Endothelial cell of umbilical vein (primary cell): ENCODE results near the gene LTA4H. TPM values are rescaled to one million over a fixed set of nuclear protein-coding genes. Genes with fewer than 3 reads are reported as not detected.

ENCODE experiments used
- BruUV-seq: library from RNA; stranded (reverse); fragments of 400-500 nt; replicated peaks from 2 replicates; lab custom pipeline; 2021; lab: Mats Ljungman, UMichigan
- CTCF ChIA-PET: fragments of 300-600, 350-600 bp; sonication (Branson Sonifier 250); formaldehyde crosslinking; loops from one replicate; lab custom pipeline; 2021; ENCODE audit warnings: antibody characterized with exemption, inconsistent platforms; lab: Charles Lee
- POLR2A ChIA-PET: fragments of 300-600, 350-600 bp; sonication (Branson Sonifier 250); formaldehyde crosslinking; loops from one replicate; lab custom pipeline; 2021; ENCODE audit warnings: antibody characterized with exemption, inconsistent platforms; lab: Charles Lee
- DNase-seq: peaks from one replicate; pipeline ENCODE4 v3.0.0-alpha.2; 2011; ENCODE audit warnings: low read depth, low spot score
- FAIRE-seq: peaks from 2 replicates; lab custom pipeline; 2011; peaks lifted over from hg19 to GRCh38; lab: Jason Lieb, UNC
- H2AFZ ChIP-seq: 2 replicates; pipeline ENCODE4 v1.6.0; 2012; ENCODE audit warnings: low read depth, low read length, control low read depth, inconsistent platforms
- H3K27ac ChIP-seq: 2 replicates; pipeline ENCODE4 v1.5.1; 2011; ENCODE audit warnings: low read depth, mild to moderate bottlenecking, control low read depth, low read length, moderate library complexity; ENCODE audit not compliant: insufficient read depth
- H3K27me3 ChIP-seq, 2 experiments: 2 replicates each; pipeline versions ENCODE4 v1.6.0 to v1.6.1; 2011; ENCODE audit warnings: low read length in 2 of 2, mixed read lengths in 1 of 2; ENCODE audit not compliant: control insufficient read depth in 2 of 2, insufficient read depth in 2 of 2
- H3K36me3 ChIP-seq, 2 experiments: 2 replicates in 1 of 2; 3 replicates in 1 of 2; pipeline ENCODE4 v1.5.1; 2011; ENCODE audit warnings: low read length in 2 of 2, mild to moderate bottlenecking in 1 of 2, moderate library complexity in 1 of 2; ENCODE audit not compliant: control insufficient read depth in 2 of 2, insufficient read depth in 2 of 2; ENCODE audit errors: extremely low read depth in 1 of 2
- H3K4me1 ChIP-seq: 3 replicates; pipeline ENCODE4 v1.5.1; 2011; ENCODE audit warnings: mild to moderate bottlenecking, low read length; ENCODE audit not compliant: control insufficient read depth, insufficient read depth; ENCODE audit errors: extremely low read depth
- H3K4me2 ChIP-seq: 2 replicates; pipeline ENCODE4 v1.6.1; 2011; ENCODE audit warnings: low read length, control low read depth, mixed read lengths; ENCODE audit not compliant: insufficient read depth
- H3K4me3 ChIP-seq, 3 experiments: fragments of 200-600 bp in 1 of 3; sonication (generic), shearing (Covaris generic) in 1 of 3; replicated peaks in 1 of 3; 2 replicates each; pipeline ENCODE4 v1.5.1; 2011 to 2016; ENCODE audit warnings: control low read depth in 3 of 3, low read length in 3 of 3, mild to moderate bottlenecking in 2 of 3, inconsistent platforms in 1 of 3, low read depth in 1 of 3, moderate library complexity in 1 of 3; ENCODE audit not compliant: insufficient read depth in 1 of 3
- H3K79me2 ChIP-seq: 2 replicates; pipeline ENCODE4 v1.6.0; 2012; ENCODE audit warnings: low read length, inconsistent platforms; ENCODE audit not compliant: control insufficient read depth, insufficient read depth
- H3K9ac ChIP-seq: replicated peaks from 2 replicates; pipeline ENCODE3; 2011; ENCODE audit warnings: low read length, control low read depth; ENCODE audit not compliant: insufficient read depth; ENCODE audit errors: extremely low read depth
- H3K9me1 ChIP-seq: replicated peaks from 3 replicates; pipeline ENCODE4 v1.6.0; 2011; ENCODE audit warnings: mild to moderate bottlenecking, low read length; ENCODE audit not compliant: control insufficient read depth, insufficient read depth; ENCODE audit errors: extremely low read depth
- H3K9me3 ChIP-seq: replicated peaks from 2 replicates; pipeline ENCODE4 v1.5.1; 2012; ENCODE audit warnings: low read length, inconsistent platforms; ENCODE audit not compliant: control insufficient read depth, insufficient read depth
- H4K20me1 ChIP-seq: replicated peaks from 2 replicates; pipeline ENCODE3; 2011; ENCODE audit warnings: mild to moderate bottlenecking, low read length; ENCODE audit not compliant: control insufficient read depth, insufficient read depth; ENCODE audit errors: extremely low read depth
- EZH2 ChIP-seq: IDR thresholded peaks from 2 replicates; pipeline ENCODE4 v1.6.1; 2012; ENCODE audit warnings: borderline replicate concordance, low read depth, mild to moderate bottlenecking, moderate library complexity, low read length, inconsistent platforms; ENCODE audit not compliant: severe bottlenecking
- FOS ChIP-seq: IDR thresholded peaks from 2 replicates; pipeline ENCODE4 v1.6.1; 2011; ENCODE audit warnings: mild to moderate bottlenecking, low read length, moderate library complexity, borderline replicate concordance; ENCODE audit not compliant: insufficient read depth
- GATA2 ChIP-seq: IDR thresholded peaks from 2 replicates; pipeline ENCODE4 v1.7.0; 2011; ENCODE audit warnings: low read depth, mild to moderate bottlenecking, moderate library complexity, mixed read lengths, low read length; ENCODE audit not compliant: insufficient read length, insufficient read depth
- JUN ChIP-seq: IDR thresholded peaks from 2 replicates; pipeline ENCODE4 v1.6.1; 2011; ENCODE audit warnings: borderline replicate concordance, low read depth; ENCODE audit not compliant: insufficient read length, insufficient read depth
- MYC ChIP-seq: IDR thresholded peaks from one replicate; pipeline ENCODE4 v1.6.1; 2011; ENCODE audit warnings: mild to moderate bottlenecking, low read depth, low read length
- POLR2A ChIP-seq: IDR thresholded peaks from 2 replicates; pipeline ENCODE4 v1.6.1; 2012; ENCODE audit warnings: low read depth, mild to moderate bottlenecking, control low read depth, low read length
- POLR2AphosphoS5 ChIP-seq: IDR thresholded peaks from 2 replicates; pipeline ENCODE4 v1.6.1; 2012; ENCODE audit warnings: low read depth, mild to moderate bottlenecking, control low read depth, low read length, moderate library complexity; ENCODE audit not compliant: insufficient read depth
- dilution Hi-C: fragments of 300-500 bp; cut with MboI; formaldehyde crosslinking; loops from one replicate; pipeline ENCODE4 v1.15.0; 2019; ENCODE audit warnings: low sequenced_read_pairs; ENCODE audit not compliant: extremely low pct_ligation_motif_present
- intact Hi-C: fragments of 100-400 bp; cut with micrococcal nuclease; formaldehyde crosslinking; loops from one replicate; pipeline ENCODE4 v1.10.0; 2022
- polyA plus RNA-seq, 4 experiments: library from polyadenylated mRNA; depleted of rRNA in 3 of 4; stranded (reverse) in 3 of 4; unstranded in 1 of 4; fragments of >200 nt; gene quantifications; 2 replicates each; pipeline versions ENCODE4 v1.2.1 to v1.2.3, GENCODE V29; 2011 to 2012; ENCODE audit warnings: missing spikeins in 1 of 4
- total RNA-seq: library from RNA; stranded (reverse); gene quantifications from 2 replicates; pipeline ENCODE4 v1.2.3, GENCODE V29; 2021
- TF ChIP-seq, protein P1 (sequence below): IDR thresholded peaks from 2 replicates; pipeline ENCODE4 v1.6.1; 2011; ENCODE audit not compliant: insufficient read depth, insufficient read length
- TF ChIP-seq, protein P2 (sequence below), 2 donors: IDR thresholded peaks; 1 replicate in 1 of 2; 2 replicates in 1 of 2; pipeline ENCODE4 v1.5.1; 2011; ENCODE audit warnings: low read length in 2 of 2, mild to moderate bottlenecking in 2 of 2, moderate library complexity in 2 of 2, control low read depth in 1 of 2, inconsistent platforms in 1 of 2, low read depth in 1 of 2; ENCODE audit not compliant: insufficient read depth in 1 of 2; ENCODE audit errors: extremely low read depth in 1 of 2

The LTA4H gene
- total and polyA plus RNA-seq, 2 donors (not counting 3 experiments of a cell fraction or from before 2014, with no cell fraction given): 77.1 to 85.2 TPM

DNA sequence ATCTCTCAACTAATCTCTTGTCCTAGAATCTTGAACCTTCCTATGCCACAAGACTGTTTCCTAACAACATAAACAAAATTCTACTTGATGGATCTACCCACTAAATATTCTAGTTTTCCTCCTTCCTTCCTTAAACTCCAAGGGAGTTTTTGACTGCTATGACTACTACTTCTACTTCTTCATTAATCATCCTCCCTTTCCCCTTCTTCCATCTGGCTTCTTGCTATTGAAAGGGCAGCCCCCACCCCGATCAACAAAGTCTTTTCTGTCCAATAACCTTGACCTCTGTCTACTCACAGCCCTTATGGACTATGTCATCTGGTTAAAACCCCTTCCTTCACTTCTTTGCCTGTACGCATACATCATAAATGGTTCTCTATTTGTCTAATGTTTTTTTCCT is 5.6 kb downstream of the LTA4H start:
- TF ChIP-seq POLR2A (no peak), POLR2AphosphoS5 (no peak), EZH2 (no peak), JUN (no peak), GATA2 (no peak), MYC (no peak), FOS (no peak)
- TF ChIP-seq, protein P1, sequence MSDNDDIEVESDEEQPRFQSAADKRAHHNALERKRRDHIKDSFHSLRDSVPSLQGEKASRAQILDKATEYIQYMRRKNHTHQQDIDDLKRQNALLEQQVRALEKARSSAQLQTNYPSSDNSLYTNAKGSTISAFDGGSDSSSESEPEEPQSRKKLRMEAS: no peak
- TF ChIP-seq, protein P2, sequence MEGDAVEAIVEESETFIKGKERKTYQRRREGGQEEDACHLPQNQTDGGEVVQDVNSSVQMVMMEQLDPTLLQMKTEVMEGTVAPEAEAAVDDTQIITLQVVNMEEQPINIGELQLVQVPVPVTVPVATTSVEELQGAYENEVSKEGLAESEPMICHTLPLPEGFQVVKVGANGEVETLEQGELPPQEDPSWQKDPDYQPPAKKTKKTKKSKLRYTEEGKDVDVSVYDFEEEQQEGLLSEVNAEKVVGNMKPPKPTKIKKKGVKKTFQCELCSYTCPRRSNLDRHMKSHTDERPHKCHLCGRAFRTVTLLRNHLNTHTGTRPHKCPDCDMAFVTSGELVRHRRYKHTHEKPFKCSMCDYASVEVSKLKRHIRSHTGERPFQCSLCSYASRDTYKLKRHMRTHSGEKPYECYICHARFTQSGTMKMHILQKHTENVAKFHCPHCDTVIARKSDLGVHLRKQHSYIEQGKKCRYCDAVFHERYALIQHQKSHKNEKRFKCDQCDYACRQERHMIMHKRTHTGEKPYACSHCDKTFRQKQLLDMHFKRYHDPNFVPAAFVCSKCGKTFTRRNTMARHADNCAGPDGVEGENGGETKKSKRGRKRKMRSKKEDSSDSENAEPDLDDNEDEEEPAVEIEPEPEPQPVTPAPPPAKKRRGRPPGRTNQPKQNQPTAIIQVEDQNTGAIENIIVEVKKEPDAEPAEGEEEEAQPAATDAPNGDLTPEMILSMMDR (IDR thresholded peaks at IDR 0.05; ENCODE audit: extremely low read depth in 1 of 2, insufficient read depth in 1 of 2, low read depth in 1 of 2, low read length in 2 of 2): no peak
- H3K27me3 ChIP-seq: no peaks in the 10 kb centered on the region
- H3K36me3 ChIP-seq: peaks cover 0 to 3% of the 10 kb centered on the region in 2 experiments
- dilution Hi-C loops (no loop called here), intact Hi-C loops (no loop called here)
- no peak overlapping the region for H3K4me2 ChIP-seq
- ChIA-PET POLR2A (no interaction called here), CTCF (no interaction called here)
- no peak overlapping the region for H3K27ac ChIP-seq
- no peak overlapping the region for H3K9ac ChIP-seq
- H3K4me1 ChIP-seq: peaks cover 7% of the 10 kb centered on the region
- H3K79me2 ChIP-seq: no peaks in the 10 kb centered on the region
- no peaks in the 10 kb centered on the region for H4K20me1 ChIP-seq
- FAIRE-seq (no peak), DNase-seq (peak; percentile 18)
- H3K9me1 ChIP-seq: no peaks in the 10 kb centered on the region
- H2AFZ ChIP-seq: no peak overlapping the region
- no peak overlapping the region for H3K4me3 ChIP-seq
- BruUV-seq: no TSS peak
- no peaks in the 10 kb centered on the region for H3K9me3 ChIP-seq
